Liver (tissue), 9 donors: ENCODE data around the gene BMPER. TPM values are rescaled to one million over a fixed set of nuclear protein-coding genes. Genes with fewer than 3 reads are reported as not detected.

ENCODE experiments used
- DNase-seq: peaks from one replicate; pipeline ENCODE4 v3.0.0-alpha.2; 2017; ENCODE audit warnings: low spot score
- H3K27ac ChIP-seq, 2 donors: one replicate each; pipeline ENCODE4 v1.7.0; 2013; ENCODE audit warnings: inconsistent platforms in 2 of 2, low read length in 2 of 2, control low read depth in 1 of 2, low read depth in 1 of 2, mild to moderate bottlenecking in 1 of 2
- H3K27me3 ChIP-seq, 4 donors: one replicate each; pipeline versions ENCODE4 v1.6.1 to v1.7.0; 2013; ENCODE audit warnings: low read length in 3 of 4, inconsistent platforms in 1 of 4, mild to moderate bottlenecking in 1 of 4, moderate library complexity in 1 of 4; ENCODE audit not compliant: control insufficient read depth in 4 of 4, insufficient read depth in 4 of 4
- H3K36me3 ChIP-seq, 4 donors: one replicate each; pipeline versions ENCODE4 v1.6.1 to v1.7.0; 2013; ENCODE audit warnings: low read length in 3 of 4, mild to moderate bottlenecking in 3 of 4, low read depth in 1 of 4, moderate library complexity in 1 of 4; ENCODE audit not compliant: control insufficient read depth in 4 of 4, insufficient read depth in 3 of 4
- H3K4me1 ChIP-seq, 4 donors: one replicate each; pipeline versions ENCODE4 v1.6.1 to v1.7.0; 2013; ENCODE audit warnings: low read length in 3 of 4, mild to moderate bottlenecking in 3 of 4, moderate library complexity in 1 of 4; ENCODE audit not compliant: control insufficient read depth in 4 of 4, insufficient read depth in 4 of 4
- H3K4me3 ChIP-seq, 3 donors: one replicate each; pipeline versions ENCODE4 v1.6.1 to v1.7.0; 2013; ENCODE audit warnings: low read length in 3 of 3, control low read depth in 1 of 3, low read depth in 1 of 3, mild to moderate bottlenecking in 1 of 3
- H3K9ac ChIP-seq, 2 donors: one replicate each; pipeline ENCODE4 v1.7.0; 2013; ENCODE audit warnings: low read length in 2 of 2, mild to moderate bottlenecking in 2 of 2, moderate library complexity in 2 of 2, control low read depth in 1 of 2, low read depth in 1 of 2
- H3K9me3 ChIP-seq, 4 donors: one replicate each; pipeline versions ENCODE4 v1.6.1 to v1.7.0; 2013; ENCODE audit warnings: low read length in 3 of 4; ENCODE audit not compliant: control insufficient read depth in 4 of 4
- EGR1 ChIP-seq, 2 donors: IDR thresholded peaks; 2 replicates each; pipeline ENCODE4 v1.6.1; 2016 to 2018; ENCODE audit warnings: antibody characterized with exemption in 2 of 2, low read depth in 2 of 2
- FOXA1 ChIP-seq: IDR thresholded peaks from 2 replicates; pipeline ENCODE4 v1.6.1; 2016; ENCODE audit warnings: antibody characterized with exemption
- FOXA2 ChIP-seq: IDR thresholded peaks from 2 replicates; pipeline ENCODE4 v1.6.1; 2016; ENCODE audit warnings: antibody characterized with exemption
- GABPA ChIP-seq, 2 donors: IDR thresholded peaks in 1 of 2; conservative IDR thresholded peaks in 1 of 2; 2 replicates each; pipeline ENCODE4 v1.6.1; 2016; ENCODE audit warnings: antibody characterized with exemption in 2 of 2, mild to moderate bottlenecking in 1 of 2, moderate library complexity in 1 of 2
- HNF4A ChIP-seq, 2 donors: conservative IDR thresholded peaks; 2 replicates each; pipeline ENCODE4 v1.6.1; 2016; ENCODE audit warnings: antibody characterized with exemption in 2 of 2, mild to moderate bottlenecking in 2 of 2
- HNF4G ChIP-seq: IDR thresholded peaks from 2 replicates; pipeline ENCODE4 v1.6.1; 2016; ENCODE audit warnings: antibody characterized with exemption
- JUND ChIP-seq, 2 donors: IDR thresholded peaks; 2 replicates each; pipeline ENCODE4 v1.6.1; 2016; ENCODE audit warnings: antibody characterized with exemption in 2 of 2
- MAX ChIP-seq: IDR thresholded peaks from 2 replicates; pipeline ENCODE4 v1.6.1; 2016; ENCODE audit warnings: antibody characterized with exemption
- RAD21 ChIP-seq, 2 donors: IDR thresholded peaks; 2 replicates each; pipeline ENCODE4 v1.6.1; 2016; ENCODE audit warnings: antibody characterized with exemption in 2 of 2, mild to moderate bottlenecking in 2 of 2
- REST ChIP-seq: IDR thresholded peaks from 2 replicates; pipeline ENCODE4 v1.6.1; 2016; ENCODE audit warnings: antibody characterized with exemption, mild to moderate bottlenecking
- RXRA ChIP-seq, 2 donors: IDR thresholded peaks; 2 replicates each; pipeline ENCODE4 v1.6.1; 2017 to 2018; ENCODE audit warnings: antibody characterized with exemption in 2 of 2, mild to moderate bottlenecking in 1 of 2
- SP1 ChIP-seq: IDR thresholded peaks from 2 replicates; pipeline ENCODE4 v1.6.1; 2018; ENCODE audit warnings: antibody characterized with exemption, mild to moderate bottlenecking
- TAF1 ChIP-seq: conservative IDR thresholded peaks from 2 replicates; pipeline ENCODE4 v1.6.1; 2016; ENCODE audit warnings: antibody characterized with exemption, mild to moderate bottlenecking
- YY1 ChIP-seq: IDR thresholded peaks from 2 replicates; pipeline ENCODE4 v1.6.1; 2016; ENCODE audit warnings: antibody characterized with exemption, mild to moderate bottlenecking
- WGBS: extraction: QIAGEN DNeasy Blood & Tissue Kit; methylation state at CpG from one replicate; pipeline ENCODE4 v1.1.7; 2013; 5-methylcytosine and 5-hydroxymethylcytosine counted together
- polyA plus RNA-seq, 2 donors: library from polyadenylated mRNA; stranded (reverse) in 1 of 2; unstranded in 1 of 2; fragments of 200-250 nt in 1 of 2; fragments of >200 nt in 1 of 2; fragmentation: Nextera tagmentation in 1 of 2; extraction: Ambion mirVana in 1 of 2; gene quantifications; one replicate each; pipeline versions ENCODE4 v1.2.1 to v1.2.3, GENCODE V29; 2013 to 2015
- total RNA-seq, 2 donors: library from RNA; depleted of rRNA; stranded (reverse); fragments of >200 nt; gene quantifications; one replicate each; pipeline ENCODE4 v1.2.3, GENCODE V29; 2014
- TF ChIP-seq, protein P1 (sequence below): IDR thresholded peaks from 2 replicates; pipeline ENCODE4 v1.6.1; 2016; ENCODE audit warnings: antibody characterized with exemption
- donor health status: healthy.
- donor health status: healthy.
- donor health status: healthy.
- donor health status: healthy.
- donor health status: healthy.

The BMPER gene
- total and polyA plus RNA-seq, 4 donors = 4.0 to 8.5 (median 6.2) TPM

DNA sequence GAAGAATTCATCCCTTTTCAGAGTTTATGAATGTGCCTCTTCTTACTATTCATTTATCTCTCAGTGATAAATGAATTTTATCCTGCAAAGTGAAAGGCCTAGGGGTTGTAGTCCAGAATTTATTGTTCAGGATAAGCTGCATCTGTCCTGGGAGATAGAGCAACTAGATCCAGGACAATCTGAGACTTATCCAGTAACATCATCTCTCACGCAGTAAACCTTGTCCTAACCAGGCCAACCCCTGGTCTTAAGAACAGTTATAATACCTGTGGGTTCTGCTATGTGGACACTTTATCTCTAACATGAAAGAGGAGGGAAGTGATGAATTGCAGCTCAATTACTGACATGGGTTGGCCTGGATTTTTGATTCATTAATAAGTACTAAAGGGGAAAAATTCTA lies 287.6 kb downstream of the BMPER start:
- no peaks in the 10 kb centered on the region for H3K36me3 ChIP-seq
- no peaks in the 10 kb centered on the region for H3K9me3 ChIP-seq
- 96% methylated on average over 1 of the region's 1 CpG for WGBS
- no peak for DNase-seq
- TF ChIP-seq FOXA1 (no peak), JUND (IDR thresholded peaks at IDR 0.05) (no peak), RXRA (IDR thresholded peaks at IDR 0.05) (no peak), HNF4G (no peak), TAF1 (no peak), FOXA2 (no peak), HNF4A (conservative IDR thresholded peaks at IDR 0.05) (no peak), RAD21 (IDR thresholded peaks at IDR 0.05) (no peak), SP1 (no peak), REST (no peak), EGR1 (IDR thresholded peaks at IDR 0.05; ENCODE audit: low read depth in 2 of 2) (no peak), YY1 (no peak)
- TF ChIP-seq, protein P1, sequence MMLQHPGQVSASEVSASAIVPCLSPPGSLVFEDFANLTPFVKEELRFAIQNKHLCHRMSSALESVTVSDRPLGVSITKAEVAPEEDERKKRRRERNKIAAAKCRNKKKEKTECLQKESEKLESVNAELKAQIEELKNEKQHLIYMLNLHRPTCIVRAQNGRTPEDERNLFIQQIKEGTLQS = no peak
- H3K4me3 ChIP-seq = no peak overlapping the region
- no peaks in the 10 kb centered on the region for H3K27me3 ChIP-seq
- no peaks in the 10 kb centered on the region for H3K4me1 ChIP-seq
- no peak overlapping the region for H3K27ac ChIP-seq
- no peak overlapping the region for H3K9ac ChIP-seq

GRCh38 chr7:34198231-34198641 lies 292.9 kb downstream of the BMPER start:
- H3K9me3 ChIP-seq = no peaks in the 10 kb centered on the region
- H3K4me3 ChIP-seq = no peak overlapping the region
- no peaks in the 10 kb centered on the region for H3K27me3 ChIP-seq
- no peak overlapping the region for H3K9ac ChIP-seq
- no peaks in the 10 kb centered on the region for H3K4me1 ChIP-seq
- WGBS = 88% methylated on average over 1 of the region's 1 CpG
- no peaks in the 10 kb centered on the region for H3K36me3 ChIP-seq
- no peak for TF ChIP-seq SP1
- no peak for TF ChIP-seq GABPA (IDR thresholded peaks at IDR 0.05 in 1 of 2, conservative IDR thresholded peaks at IDR 0.05 in 1 of 2)
- no peak for TF ChIP-seq MAX
- no peak for TF ChIP-seq TAF1
- DNase-seq = no peak
- H3K27ac ChIP-seq = no peak overlapping the region
